ENCODE measurements around the gene NTRK2.

- TF ChIP-seq REST (IDR thresholded peaks at IDR 0.05; ENCODE audit: insufficient read depth in 1 of 2, low read depth in 2 of 2, low read length in 2 of 2) (no peak), TAF1 (IDR thresholded peaks at IDR 0.05; ENCODE audit: borderline replicate concordance, insufficient read depth, low read length) (no peak)
Observed at GRCh38 chr9:84891924-84892323, 222.4 kb downstream of the NTRK2 start.

All from PFSK-1 (cell line).